ENCODE results near the gene ZMAT3.

The ZMAT3 gene

DNA sequence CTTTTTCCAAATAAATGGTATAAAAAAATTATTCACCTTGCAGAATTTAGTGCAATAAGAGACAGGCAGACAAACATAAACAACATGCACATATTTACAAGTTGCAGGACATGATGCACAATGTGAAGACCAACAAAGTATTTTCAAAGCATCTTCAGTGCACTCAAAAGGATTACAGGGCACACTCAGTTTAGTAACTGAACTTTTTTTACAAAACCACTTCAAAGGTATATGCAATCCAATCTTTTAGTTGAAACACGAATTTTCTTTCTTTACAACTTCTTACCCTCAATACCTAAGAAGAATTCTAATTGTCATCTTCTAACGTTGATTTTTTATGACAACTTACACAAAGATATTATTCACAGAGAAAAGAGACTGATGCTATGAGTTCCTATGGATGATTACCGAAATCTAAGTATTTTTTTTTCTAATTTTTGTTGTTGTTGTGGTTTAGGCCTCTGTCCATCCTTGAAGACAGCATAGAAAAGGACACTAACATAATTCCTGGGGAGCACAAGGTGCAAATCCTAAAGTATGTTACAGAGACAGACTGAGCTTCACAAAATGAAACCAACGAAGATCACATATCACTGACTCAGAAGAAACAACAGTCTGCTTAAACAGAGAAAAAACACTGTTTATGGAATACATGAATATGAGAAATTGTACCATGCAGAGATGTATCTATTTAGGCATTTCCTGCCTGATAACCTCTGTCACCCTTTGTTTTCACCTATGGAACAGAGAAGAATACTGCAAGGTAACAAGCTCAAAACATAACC, 50.3 kb downstream of the ZMAT3 start:
- peak in 1 of 2 donors; percentile 22 for ATAC-seq

DNA sequence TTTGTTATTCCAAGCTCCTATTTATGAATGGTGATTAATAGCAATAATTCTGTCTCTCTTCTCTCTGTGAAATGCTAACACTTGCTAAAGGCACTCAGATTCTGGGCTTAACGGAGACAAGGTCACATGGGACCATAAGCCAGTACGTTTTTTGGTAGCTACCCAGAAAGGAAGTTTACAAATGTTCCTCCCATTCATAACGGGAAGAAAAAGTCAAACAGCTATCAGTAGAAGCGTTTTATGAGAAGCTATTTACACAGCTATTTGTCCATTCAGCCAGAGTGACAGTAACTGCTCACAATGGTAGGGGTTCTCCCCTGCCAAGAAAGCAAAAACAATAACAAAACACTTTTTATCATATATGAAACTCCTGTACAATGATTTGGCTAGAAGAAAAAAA, 51.5 kb downstream of the ZMAT3 start:
- no peak for ATAC-seq

DNA sequence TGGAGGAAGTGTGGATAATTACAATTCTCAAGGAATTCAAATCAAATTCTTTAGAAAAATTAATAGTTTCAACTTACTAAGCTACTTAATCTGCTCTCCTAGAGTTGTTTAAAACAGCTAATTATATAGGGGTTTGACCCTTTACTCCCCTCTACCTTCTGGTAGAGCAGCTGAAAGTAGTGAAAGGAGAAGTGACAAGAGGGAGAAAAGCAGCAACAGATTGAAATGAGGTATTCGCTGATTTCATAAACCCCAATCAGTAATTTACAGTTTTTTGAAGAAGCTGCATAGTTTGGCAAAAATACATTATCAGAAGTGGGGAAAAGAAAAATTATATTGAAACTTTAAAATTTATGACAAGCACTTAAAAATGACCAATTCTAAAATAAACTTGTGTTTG, 52.8 kb downstream of the ZMAT3 start:
- no peak for ATAC-seq

DNA sequence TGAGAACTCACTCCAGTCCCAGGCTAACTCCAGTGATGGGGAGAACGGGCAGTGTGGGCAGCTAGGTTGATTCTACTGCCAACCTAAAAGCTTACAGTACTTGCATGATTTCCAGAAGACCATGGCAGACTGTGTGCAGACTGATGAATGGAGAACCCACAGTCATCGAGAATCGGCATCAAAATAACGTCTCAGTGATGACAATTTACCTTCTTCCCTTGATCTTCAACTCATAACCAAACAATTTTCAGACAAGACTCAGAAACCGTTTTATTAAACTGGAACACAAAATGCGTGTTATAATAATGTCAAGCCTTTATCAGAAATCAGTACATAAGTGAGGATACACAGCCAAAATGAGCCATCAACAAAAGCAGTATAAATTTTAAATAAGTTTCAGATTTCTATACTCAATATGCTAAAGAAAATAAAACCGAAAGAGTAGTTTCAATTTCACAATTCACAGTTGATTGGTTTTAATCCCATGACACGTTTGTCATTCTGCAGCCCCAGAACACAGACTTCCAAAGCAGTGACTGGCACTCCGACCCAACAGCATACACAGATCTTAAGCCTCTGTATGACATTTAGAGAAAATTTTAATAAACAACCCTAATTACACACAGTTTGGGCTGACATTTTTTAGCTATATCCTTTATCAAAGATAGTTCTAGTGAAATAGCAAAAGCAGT, 54.5 kb downstream of the ZMAT3 start:
- peak; percentile 49 to 55 for ATAC-seq

DNA sequence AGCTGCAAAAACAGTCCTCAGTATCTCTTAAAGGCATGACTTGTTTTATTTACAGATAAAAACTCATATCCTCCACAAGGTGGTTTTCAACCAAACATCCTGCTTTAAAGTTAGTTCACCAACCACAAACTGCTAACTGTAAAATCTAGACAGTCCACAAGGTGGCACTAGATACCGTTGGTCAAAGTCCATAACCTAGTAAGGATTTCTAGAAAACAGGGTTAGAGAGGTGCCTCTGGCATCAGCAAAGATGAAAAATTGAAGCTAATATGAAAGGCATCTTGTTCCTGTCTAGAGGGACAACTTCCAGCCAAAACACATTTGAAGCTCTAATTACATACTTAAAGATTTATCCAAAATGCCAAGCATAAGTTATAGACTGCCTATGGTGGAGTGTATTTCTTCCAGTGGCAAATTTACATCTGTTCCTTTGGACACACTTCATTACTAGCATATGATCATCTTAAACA, 56.0 kb downstream of the ZMAT3 start:
- ATAC-seq = peak; percentile 73 to 75

DNA sequence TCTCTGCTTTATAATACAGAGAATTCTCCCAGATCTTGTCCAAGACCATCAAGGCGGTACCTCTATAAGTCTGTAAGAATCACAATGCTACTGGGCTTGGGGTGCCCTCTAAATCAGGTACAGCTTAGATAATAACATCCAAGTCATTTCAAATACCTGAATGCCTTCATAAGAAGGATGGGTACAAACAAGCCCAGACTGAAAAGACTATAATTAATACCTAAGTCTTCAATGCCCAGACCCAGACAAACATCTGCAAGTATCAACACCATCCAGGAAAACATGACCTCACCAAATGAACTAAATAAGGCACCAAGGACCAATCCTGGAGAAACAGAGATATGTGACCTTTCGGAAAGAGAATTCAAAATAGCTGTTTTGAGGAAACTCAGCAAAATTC, 65.9 kb downstream of the ZMAT3 start:
- ATAC-seq = no peak

DNA sequence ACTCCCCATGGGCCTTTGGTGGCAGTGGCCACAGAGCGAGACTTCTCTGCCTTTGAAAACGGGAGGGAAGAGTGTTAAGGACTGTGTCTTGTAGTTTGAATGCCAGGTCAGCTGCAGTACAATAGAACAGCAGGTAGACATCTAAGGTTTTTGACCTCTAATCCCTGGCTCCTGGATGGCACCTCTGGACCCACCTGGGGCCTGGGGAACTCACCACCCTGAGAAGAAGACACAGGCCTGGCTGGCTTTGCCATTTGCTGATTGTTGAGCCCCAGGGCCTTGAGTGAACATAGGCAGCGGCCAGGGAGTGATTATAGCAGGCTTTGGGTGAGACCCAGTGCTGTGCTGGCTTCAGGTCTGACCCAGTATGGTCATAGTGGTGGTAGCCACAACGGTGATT, 66.4 kb downstream of the ZMAT3 start:
- ATAC-seq = no peak

DNA sequence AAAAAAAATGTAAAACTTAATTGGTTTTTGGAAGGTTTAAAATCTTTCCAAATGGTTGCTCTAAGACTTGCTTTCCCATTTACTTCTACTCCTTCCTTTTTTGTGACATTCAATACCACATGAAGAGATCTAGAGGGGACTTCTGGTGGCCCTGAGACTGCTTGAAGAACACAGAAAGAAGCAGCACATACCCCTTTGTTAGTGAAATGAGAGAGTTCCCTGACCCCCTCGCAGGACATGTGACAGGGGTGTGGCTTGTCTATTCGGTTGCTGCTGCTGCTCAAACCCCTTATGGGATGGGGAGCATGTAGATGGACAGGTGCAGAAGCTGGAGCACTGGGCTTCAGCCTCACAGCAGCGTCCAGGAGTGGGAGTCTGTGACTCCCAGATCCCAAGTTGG, 71.0 kb downstream of the ZMAT3 start:
- ATAC-seq = no peak

DNA sequence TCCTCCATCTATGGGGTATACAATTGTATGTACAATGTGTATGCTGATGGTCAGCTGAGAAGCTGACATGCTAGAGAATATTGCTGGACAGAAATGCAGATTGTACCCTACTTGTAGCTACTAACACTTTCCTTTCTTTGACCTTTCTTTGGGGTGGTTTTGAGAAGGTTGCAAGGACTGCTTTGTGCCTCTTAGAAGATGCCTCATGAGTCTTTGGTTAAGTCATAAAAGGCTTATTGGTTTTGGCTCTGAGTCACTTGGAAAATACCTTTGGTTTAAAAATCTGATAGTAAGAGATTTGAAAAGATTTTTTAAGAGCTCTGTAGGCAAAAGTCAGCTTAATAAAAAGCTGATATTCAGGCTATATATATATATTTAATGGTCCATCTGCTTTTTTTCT, 71.5 kb downstream of the ZMAT3 start:
- ATAC-seq = peak; percentile 84 to 85

DNA sequence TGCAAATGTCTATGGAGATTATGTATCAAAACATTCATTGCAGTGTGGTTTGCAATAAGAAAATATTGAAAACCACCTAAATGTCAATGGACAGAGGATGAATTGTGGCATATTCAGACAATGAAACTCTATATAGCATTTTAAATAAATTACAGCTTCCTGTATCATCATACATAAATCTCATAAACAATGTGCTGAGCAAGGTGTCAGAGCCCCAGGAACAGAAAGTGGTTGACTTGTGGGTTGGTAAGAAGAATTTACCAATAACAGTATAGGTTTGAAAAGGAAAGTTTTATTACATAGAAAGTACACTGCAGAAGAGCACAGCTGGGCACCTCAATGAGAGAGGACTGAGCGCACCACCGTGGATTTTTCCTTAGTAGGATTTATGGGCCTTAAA, 75.2 kb downstream of the ZMAT3 start:
- no peak for ATAC-seq

DNA sequence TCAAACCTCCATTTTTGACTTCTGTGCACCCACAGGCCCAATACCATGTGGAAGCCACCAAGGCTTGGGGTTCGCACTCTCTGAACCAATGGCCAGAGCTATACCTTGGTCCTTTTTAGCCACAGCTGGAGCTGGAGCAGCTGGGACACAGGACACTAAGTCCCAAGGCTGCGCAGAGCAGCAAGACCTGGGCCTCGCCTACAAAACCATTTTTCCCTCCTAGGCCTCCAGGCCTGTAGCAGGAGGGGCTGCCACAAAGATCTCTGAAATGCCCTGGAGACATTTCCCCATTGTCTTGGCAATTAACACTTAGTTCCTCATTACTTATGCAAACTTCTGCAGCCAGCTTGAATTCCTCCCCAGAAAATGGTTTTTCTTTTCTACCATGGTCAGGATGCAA, 81.3 kb downstream of the ZMAT3 start:
- ATAC-seq = no peak

DNA sequence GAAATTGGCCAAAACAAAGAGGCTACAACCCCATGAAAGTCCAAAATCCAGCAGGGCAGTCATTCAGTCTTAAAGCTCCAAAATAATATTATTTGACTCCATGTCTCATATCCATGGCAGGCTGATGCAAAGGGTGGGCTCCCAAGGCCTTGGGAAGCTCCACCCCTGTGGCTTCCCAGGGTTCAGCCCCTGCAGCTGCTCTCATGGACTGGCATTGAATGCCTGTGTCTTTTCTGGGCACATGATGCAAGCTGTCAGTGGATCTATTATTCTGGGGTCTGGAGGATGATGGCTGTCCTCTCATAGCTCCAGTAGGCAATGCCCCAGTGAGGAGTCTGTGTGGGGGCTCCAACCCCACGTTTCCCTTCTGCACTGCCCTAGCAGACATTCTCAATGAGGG, 81.8 kb downstream of the ZMAT3 start:
- ATAC-seq = no peak

DNA sequence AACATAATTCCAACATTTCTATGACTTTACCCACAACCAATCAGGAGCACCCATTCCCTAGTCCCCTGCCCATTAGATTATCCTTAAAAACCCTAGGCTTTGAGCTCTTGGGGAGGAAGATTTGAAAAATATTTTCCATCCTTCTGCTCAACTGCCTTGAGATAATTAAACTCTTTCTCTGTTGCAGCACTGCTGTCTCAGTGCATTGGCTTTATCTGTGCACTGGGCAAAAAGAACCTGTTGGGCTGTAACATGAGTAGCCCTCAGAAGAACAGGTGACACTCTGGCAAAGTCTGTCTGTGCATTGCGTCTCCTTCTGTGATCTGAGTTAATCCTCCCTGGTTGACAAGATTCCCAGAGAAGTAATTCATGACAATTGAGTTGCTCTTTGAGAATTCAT, 83.9 kb downstream of the ZMAT3 start:
- no peak for ATAC-seq

DNA sequence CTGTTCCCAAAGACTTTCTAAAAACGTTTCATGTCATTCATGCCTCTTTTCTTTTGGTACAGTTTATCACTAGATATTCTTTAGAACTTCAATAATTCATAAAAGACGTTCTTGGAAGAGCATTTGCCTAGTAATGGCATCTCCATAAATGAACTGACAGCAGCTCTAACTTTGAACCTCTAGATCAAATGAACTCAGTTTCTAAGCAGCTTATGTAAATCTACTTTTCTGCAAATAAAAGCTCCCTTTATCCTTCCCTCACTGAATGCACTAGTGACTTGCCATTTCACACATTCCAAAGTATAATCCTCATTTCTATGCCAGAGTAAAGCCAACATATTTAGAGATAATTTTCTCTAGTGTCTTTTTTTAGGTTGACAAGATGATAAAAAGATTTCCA, 85.2 kb downstream of the ZMAT3 start:
- no peak for ATAC-seq

DNA sequence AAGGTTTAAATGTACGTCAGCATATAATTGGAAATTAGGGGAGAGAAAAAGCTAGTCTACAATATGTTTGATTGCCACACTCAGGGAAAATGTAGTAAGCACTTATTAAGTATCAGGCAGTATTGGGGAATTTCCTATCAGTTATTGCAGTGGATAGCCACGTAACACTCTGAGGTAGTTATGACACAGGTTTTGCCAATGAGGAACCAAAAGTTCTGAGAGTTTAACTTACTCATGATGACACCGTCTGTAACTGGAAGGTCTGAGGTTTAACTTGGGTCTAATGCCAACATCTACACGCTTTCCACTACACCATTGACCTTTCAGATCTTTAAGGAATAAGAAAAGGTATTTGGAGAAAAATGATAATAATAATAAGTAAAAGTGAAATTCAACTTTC, 89.5 kb downstream of the ZMAT3 start:
- ATAC-seq = peak in 1 of 2 donors; percentile 59

DNA sequence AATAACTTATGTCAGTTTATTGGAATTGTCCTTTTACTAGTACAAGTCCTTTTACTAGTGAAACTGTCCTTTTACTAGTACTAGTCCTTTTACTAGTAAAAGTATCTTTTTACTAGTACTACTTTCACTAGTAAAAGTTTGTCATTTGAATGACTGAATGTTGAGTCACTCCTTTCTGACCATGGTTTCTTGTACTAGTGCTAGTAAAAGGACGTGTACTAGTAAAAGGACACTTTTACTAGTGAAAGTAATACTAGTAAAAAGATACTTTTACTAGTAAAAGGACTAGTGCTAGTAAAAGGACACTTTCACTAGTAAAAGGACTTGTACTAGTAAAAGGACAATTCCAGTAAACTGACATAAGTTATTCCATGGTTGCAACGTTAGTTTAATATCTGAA, 96.3 kb downstream of the ZMAT3 start:
- ATAC-seq = no peak

DNA sequence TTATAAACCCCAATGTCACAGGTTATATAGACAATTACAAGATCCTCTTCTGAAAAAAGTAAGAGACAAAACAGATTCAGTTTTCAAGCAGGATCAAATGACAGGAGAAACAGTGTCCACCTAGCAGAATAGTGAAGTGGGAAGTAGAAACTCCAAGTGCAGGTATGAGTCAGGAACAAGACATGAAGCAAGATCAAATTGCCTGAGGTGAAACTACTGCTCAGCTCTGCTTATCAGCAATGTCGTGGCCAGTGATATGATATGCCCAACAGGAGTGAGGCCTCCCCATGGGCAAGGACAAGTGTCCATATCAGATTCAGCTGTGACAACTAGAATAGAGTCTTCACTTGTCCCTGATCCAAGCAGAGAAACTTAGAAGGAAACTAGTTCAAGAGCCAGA, 100.0 kb downstream of the ZMAT3 start:
- no peak for ATAC-seq

DNA sequence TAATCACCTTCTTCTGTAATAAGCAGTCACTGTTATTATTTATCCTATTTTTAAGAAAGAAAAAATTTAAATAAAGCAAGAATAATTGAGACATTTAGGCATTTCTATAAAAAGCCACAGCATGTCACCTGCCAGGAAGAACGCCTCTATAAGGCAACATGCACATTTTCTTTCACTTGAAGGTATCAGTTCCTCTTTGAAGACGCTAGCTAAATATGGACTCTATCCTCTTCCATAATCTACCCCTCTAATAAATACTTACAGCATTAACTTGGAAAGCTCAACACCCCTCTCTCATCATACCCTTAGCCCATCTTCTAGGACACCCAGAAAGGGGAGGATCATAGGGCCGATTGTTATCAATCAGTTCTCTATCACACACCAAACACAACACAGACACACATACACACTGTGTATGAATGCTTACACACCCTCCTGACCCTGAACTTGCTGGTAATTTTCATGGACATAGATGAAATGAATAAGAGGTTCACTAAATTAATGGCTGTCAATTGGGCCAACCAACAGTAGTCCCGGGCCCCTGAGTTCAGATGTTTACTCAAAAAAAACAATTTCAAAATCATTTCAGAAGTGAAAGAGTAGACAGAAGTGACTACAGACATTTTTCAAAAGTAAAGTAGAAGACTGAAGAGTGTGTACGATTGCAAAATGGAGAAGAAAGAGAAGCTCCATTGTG, 102.5 kb downstream of the ZMAT3 start:
- ATAC-seq = peak in 1 of 2 donors; percentile 10

Data from activated CD4-positive, CD25-positive, alpha-beta regulatory T cell treated with anti-CD3 and anti-CD28 coated beads, Interleukin-2, amount 50 U/mL, for 24 hours (primary cell).